ENCODE measurements around the gene LILRA2. TPM values are rescaled to one million over a fixed set of nuclear protein-coding genes. Genes with fewer than 3 reads are reported as not detected.

LILRA2 gene
- total and polyA plus RNA-seq, 2 of the 8 experiments (the other 6 are each of a cell fraction or from before 2014, with no cell fraction given), result not detected

- Histone ChIP-seq H3K9me3 (ENCODE audit: insufficient read depth in 2 of 2, low read depth in 1 of 2, low read length in 1 of 2) (peaks cover 52 to 84% of the 10 kb centered on the region in 2 experiments), H3K18ac (ENCODE audit: extremely low read depth, low read length) (no peak overlapping the region), H4K91ac (replicated peaks; ENCODE audit: insufficient read length, low read length) (no peak overlapping the region), H4K20me1 (replicated peaks in 1 of 2; ENCODE audit: control insufficient read depth in 1 of 2, insufficient read depth in 2 of 2, low read length in 2 of 2) (peaks cover 0 to 2% of the 10 kb centered on the region in 2 experiments), H3K79me2 (ENCODE audit: control insufficient read depth in 1 of 2, insufficient read depth in 2 of 2, low read length in 2 of 2) (no peaks in the 10 kb centered on the region; a peak in 1 of 4 replicates), H3K4me2 (ENCODE audit: insufficient read depth in 1 of 2, low read depth in 2 of 2, low read length in 2 of 2) (no peak overlapping the region), H3K4me3 (ENCODE audit: extremely low read depth in 1 of 4, insufficient read depth in 2 of 4, low read depth in 3 of 4, low read length in 4 of 4) (no peak overlapping the region), H3K4ac (replicated peaks; ENCODE audit: insufficient read length, low read depth, low read length) (no peak overlapping the region), H2AK5ac (ENCODE audit: low read depth, low read length) (no peak overlapping the region), H2BK120ac (replicated peaks; ENCODE audit: low read depth, low read length) (no peak overlapping the region), H2AFZ (ENCODE audit: low read length) (no peak overlapping the region), H3K9ac (replicated peaks in 1 of 4; ENCODE audit: extremely low read depth in 1 of 4, low read depth in 3 of 4, low read length in 3 of 4) (no peak overlapping the region), H2BK5ac (ENCODE audit: low read depth, low read length) (no peak overlapping the region), H2BK20ac (ENCODE audit: low read length) (no peak overlapping the region), H3K23ac (ENCODE audit: insufficient read length) (no peak overlapping the region), H3K23me2 (ENCODE audit: low read depth, low read length) (peaks cover 5% of the 10 kb centered on the region; the same call in 1 of the 2 replicates), H3K27me3 (replicated peaks in 1 of 4; ENCODE audit: control insufficient read depth in 3 of 4, extremely low read depth in 1 of 4, insufficient read depth in 3 of 4, low read length in 3 of 4) (no peaks in the 10 kb centered on the region), H3K14ac (ENCODE audit: insufficient read length) (no peak overlapping the region), H3K56ac (replicated peaks; ENCODE audit: insufficient read length, low read depth, low read length) (no peak overlapping the region), H3K4me1 (replicated peaks in 1 of 4; ENCODE audit: control insufficient read depth in 3 of 4, insufficient read depth in 4 of 4, low read length in 3 of 4) (no peaks in the 10 kb centered on the region; a peak in 2 of 7 replicates), H3K79me1 (ENCODE audit: low read depth, low read length) (no peaks in the 10 kb centered on the region), H3K27ac (ENCODE audit: low read depth, low read length) (no peak overlapping the region), H4K5ac (ENCODE audit: insufficient read length, low read depth, low read length) (no peak overlapping the region), H4K8ac (ENCODE audit: extremely low read depth, insufficient read depth, low read length) (no peak overlapping the region), H3K36me3 (ENCODE audit: control insufficient read depth in 2 of 4, insufficient read depth in 4 of 4, low read length in 3 of 4) (peaks cover 0 to 3% (median 0%) of the 10 kb centered on the region in 4 experiments; a peak in 2 of 8 replicates), H2BK15ac (ENCODE audit: low read length) (no peak overlapping the region), H2BK12ac (ENCODE audit: low read depth, low read length) (no peak overlapping the region)
- ChIA-PET POLR2A (ENCODE audit: partially characterized antibody) (no interaction called here), CTCF (ENCODE audit: partially characterized antibody) (interaction anchor here (0.6 kb wide), 1 partner anchor 258 kb away, joined by 3 read pairs; no protein-coding TSS in a partner anchor)
- no peak for DNase-seq (ENCODE audit: low read depth in 1 of 2, low spot score in 2 of 2)
- 83 to 100% methylated on average over 3 to 11 of the region's 16 CpGs for WGBS, 2 experiments (ENCODE audit: extremely low coverage in 1 of 2, insufficient coverage in 1 of 2, insufficient read length in 1 of 2, insufficient replicate concordance in 2 of 2, low coverage in 1 of 2, low lambda C conversion rate in 2 of 2, missing lambda C conversion rate in 1 of 2)
- no peak for FAIRE-seq
- TF ChIP-seq SP4 (IDR thresholded peaks at IDR 0.05; ENCODE audit: low read length), result no peak
- no peak for TF ChIP-seq CTCF (IDR thresholded peaks at IDR 0.05; ENCODE audit: control extremely low read depth in 1 of 3, insufficient read depth in 1 of 3, low read depth in 1 of 3, low read length in 3 of 3)
- TF ChIP-seq CREB1 (IDR thresholded peaks at IDR 0.05), result no peak
Measured at GRCh38 chr19:54554896-54555295, 18.7 kb upstream of the LILRA2 start.

Measured in H1 (cell line).